H1 (cell line): ENCODE measurements around the gene C1orf174. TPM values are rescaled to one million over a fixed set of nuclear protein-coding genes. Genes with fewer than 3 reads are reported as not detected.

Experiments used
- CTCF ChIA-PET: fragments of 300-600 bp; sonication (Branson Sonifier 250); formaldehyde crosslinking; loops from one replicate; lab custom pipeline; 2021; ENCODE audit not compliant: partially characterized antibody; lab: Charles Lee
- POLR2A ChIA-PET: fragments of 300-600 bp; sonication (Branson Sonifier 250); formaldehyde crosslinking; loops from one replicate; lab custom pipeline; 2021; ENCODE audit warnings: inconsistent platforms; ENCODE audit not compliant: partially characterized antibody; lab: Charles Lee
- DNase-seq, 2 experiments: peaks; one replicate each; pipeline versions ENCODE4 v3.0.0 to v3.0.0-alpha.2; 2010 to 2022; ENCODE audit warnings: low spot score in 2 of 2, low read depth in 1 of 2, mixed read lengths in 1 of 2
- FAIRE-seq: peaks from 2 replicates; lab custom pipeline; 2011; peaks lifted over from hg19 to GRCh38; lab: Jason Lieb, UNC
- H2AFZ ChIP-seq: 2 replicates; pipeline ENCODE4 v1.8.1; 2012; ENCODE audit warnings: low read length, inconsistent platforms
- H2AK5ac ChIP-seq: 2 replicates; pipeline ENCODE4 v1.6.1; 2013; ENCODE audit warnings: low read depth, low read length
- H2BK120ac ChIP-seq: replicated peaks from 2 replicates; pipeline ENCODE3; 2013; ENCODE audit warnings: low read depth, low read length, inconsistent platforms
- H2BK12ac ChIP-seq: 2 replicates; pipeline ENCODE4 v1.6.1; 2013; ENCODE audit warnings: low read depth, low read length
- H2BK15ac ChIP-seq: 2 replicates; pipeline ENCODE4 v1.6.1; 2013; ENCODE audit warnings: low read length
- H2BK20ac ChIP-seq: 2 replicates; pipeline ENCODE4 v1.6.1; 2013; ENCODE audit warnings: low read length
- H2BK5ac ChIP-seq: 2 replicates; pipeline ENCODE4 v1.6.1; 2013; ENCODE audit warnings: low read depth, low read length
- H3K14ac ChIP-seq: 2 replicates; pipeline ENCODE4 v1.6.1; 2013; ENCODE audit warnings: inconsistent platforms; ENCODE audit not compliant: insufficient read length
- H3K18ac ChIP-seq: 2 replicates; pipeline ENCODE4 v1.6.1; 2013; ENCODE audit warnings: low read length; ENCODE audit errors: extremely low read depth
- H3K23ac ChIP-seq: 2 replicates; pipeline ENCODE4 v1.6.1; 2013; ENCODE audit warnings: inconsistent platforms; ENCODE audit not compliant: insufficient read length
- H3K23me2 ChIP-seq: 2 replicates; pipeline ENCODE4 v1.6.1; 2013; ENCODE audit warnings: low read depth, low read length
- H3K27ac ChIP-seq: 2 replicates; pipeline ENCODE4 v1.6.1; 2011; ENCODE audit warnings: low read depth, low read length, inconsistent platforms
- H3K27me3 ChIP-seq, 4 experiments: replicated peaks in 1 of 4; 1 replicate in 1 of 4; 2 replicates in 3 of 4; pipeline versions ENCODE4 v1.6.1 to v1.8.1; 2011 to 2013; ENCODE audit warnings: low read length in 3 of 4, mild to moderate bottlenecking in 3 of 4, inconsistent platforms in 2 of 4, mixed read lengths in 2 of 4, moderate library complexity in 1 of 4; ENCODE audit not compliant: control insufficient read depth in 3 of 4, insufficient read depth in 3 of 4; ENCODE audit errors: extremely low read depth in 1 of 4
- H3K36me3 ChIP-seq, 4 experiments: 2 replicates each; pipeline versions ENCODE4 v1.6.1 to v1.8.1; 2011 to 2013; ENCODE audit warnings: mild to moderate bottlenecking in 4 of 4, low read length in 3 of 4, moderate library complexity in 2 of 4, control low read depth in 1 of 4, inconsistent platforms in 1 of 4; ENCODE audit not compliant: insufficient read depth in 4 of 4, control insufficient read depth in 2 of 4
- H3K4ac ChIP-seq: replicated peaks from 2 replicates; pipeline ENCODE3; 2013; ENCODE audit warnings: low read length, low read depth, mixed read lengths, inconsistent platforms; ENCODE audit not compliant: insufficient read length
- H3K4me1 ChIP-seq, 4 experiments: replicated peaks in 1 of 4; 1 replicate in 1 of 4; 2 replicates in 3 of 4; pipeline versions ENCODE4 v1.6.1 to v1.8.1; 2011 to 2013; ENCODE audit warnings: low read length in 3 of 4, inconsistent platforms in 2 of 4, mixed read lengths in 1 of 4; ENCODE audit not compliant: insufficient read depth in 4 of 4, control insufficient read depth in 3 of 4
- H3K4me2 ChIP-seq, 2 experiments: 2 replicates each; pipeline versions ENCODE4 v1.6.1 to v1.8.1; 2011 to 2013; ENCODE audit warnings: low read depth in 2 of 2, low read length in 2 of 2, control low read depth in 1 of 2, inconsistent platforms in 1 of 2, mild to moderate bottlenecking in 1 of 2; ENCODE audit not compliant: insufficient read depth in 1 of 2
- H3K4me3 ChIP-seq, 4 experiments: fragments of 200-600, 300-600 bp in 1 of 4; sonication (generic), shearing (Covaris generic), sonication (Bioruptor Twin) in 1 of 4; 2 replicates each; pipeline versions ENCODE4 v1.5.1 to v1.8.1; 2011 to 2016; ENCODE audit warnings: low read length in 4 of 4, low read depth in 3 of 4, control low read depth in 2 of 4, inconsistent platforms in 2 of 4, mild to moderate bottlenecking in 2 of 4, mixed read lengths in 1 of 4, moderate library complexity in 1 of 4; ENCODE audit not compliant: insufficient read depth in 2 of 4; ENCODE audit errors: extremely low read depth in 1 of 4
- H3K56ac ChIP-seq: replicated peaks from 2 replicates; pipeline ENCODE3; 2013; ENCODE audit warnings: low read depth, mild to moderate bottlenecking, mixed read lengths, low read length, inconsistent platforms; ENCODE audit not compliant: insufficient read length
- H3K79me1 ChIP-seq: 2 replicates; pipeline ENCODE4 v1.6.1; 2013; ENCODE audit warnings: low read depth, low read length, control low read depth
- H3K79me2 ChIP-seq, 2 experiments: 2 replicates each; pipeline versions ENCODE4 v1.6.1 to v1.8.1; 2012 to 2013; ENCODE audit warnings: low read length in 2 of 2, mild to moderate bottlenecking in 2 of 2, inconsistent platforms in 1 of 2; ENCODE audit not compliant: insufficient read depth in 2 of 2, control insufficient read depth in 1 of 2
- H3K9ac ChIP-seq, 4 experiments: replicated peaks in 1 of 4; 1 replicate in 1 of 4; 2 replicates in 3 of 4; pipeline versions ENCODE4 v1.6.1 to v1.8.1; 2011 to 2013; ENCODE audit warnings: low read depth in 3 of 4, low read length in 3 of 4, control low read depth in 2 of 4, mild to moderate bottlenecking in 2 of 4, moderate library complexity in 2 of 4, inconsistent platforms in 1 of 4; ENCODE audit errors: extremely low read depth in 1 of 4
- H3K9me3 ChIP-seq, 2 experiments: 2 replicates each; pipeline versions ENCODE4 v1.6.1 to v1.8.1; 2012 to 2013; ENCODE audit warnings: mild to moderate bottlenecking in 2 of 2, moderate library complexity in 2 of 2, control low read depth in 1 of 2, inconsistent platforms in 1 of 2, low read depth in 1 of 2, low read length in 1 of 2, mixed read lengths in 1 of 2; ENCODE audit not compliant: insufficient read depth in 2 of 2
- H4K20me1 ChIP-seq, 2 experiments: replicated peaks in 1 of 2; 2 replicates each; pipeline versions ENCODE3 to v1.8.1; 2011 to 2013; ENCODE audit warnings: inconsistent platforms in 2 of 2, low read length in 2 of 2, mild to moderate bottlenecking in 1 of 2; ENCODE audit not compliant: insufficient read depth in 2 of 2, control insufficient read depth in 1 of 2
- H4K5ac ChIP-seq: 2 replicates; pipeline ENCODE4 v1.6.1; 2013; ENCODE audit warnings: low read length, low read depth, mixed read lengths, inconsistent platforms; ENCODE audit not compliant: insufficient read length
- H4K8ac ChIP-seq: 2 replicates; pipeline ENCODE4 v1.8.0; 2013; ENCODE audit warnings: mild to moderate bottlenecking, moderate library complexity, low read length, inconsistent platforms; ENCODE audit not compliant: insufficient read depth; ENCODE audit errors: extremely low read depth
- H4K91ac ChIP-seq: replicated peaks from 2 replicates; pipeline ENCODE3; 2013; ENCODE audit warnings: low read length, mixed read lengths, inconsistent platforms; ENCODE audit not compliant: insufficient read length
- HDAC6 ChIP-seq: IDR thresholded peaks from one replicate; pipeline ENCODE4 v1.7.1; 2012; ENCODE audit warnings: low read depth, mild to moderate bottlenecking, inconsistent platforms, low read length, moderate library complexity
- NANOG ChIP-seq: IDR thresholded peaks from 2 replicates; pipeline ENCODE4 v1.6.1; 2011; ENCODE audit warnings: low read length, low read depth, mild to moderate bottlenecking, inconsistent platforms; ENCODE audit not compliant: insufficient read depth, poor library complexity, severe bottlenecking
- POLR2A ChIP-seq, 2 experiments: IDR thresholded peaks; 1 replicate in 1 of 2; 2 replicates in 1 of 2; pipeline ENCODE4 v1.6.1; 2011; ENCODE audit warnings: low read depth in 2 of 2, low read length in 2 of 2, mild to moderate bottlenecking in 2 of 2; ENCODE audit errors: control extremely low read depth in 1 of 2
- POLR2AphosphoS5 ChIP-seq: IDR thresholded peaks from 2 replicates; pipeline ENCODE4 v1.6.1; 2011; ENCODE audit warnings: low read depth, low read length
- POU5F1 ChIP-seq: IDR thresholded peaks from 2 replicates; pipeline ENCODE4 v1.6.1; 2011; ENCODE audit warnings: low read depth, mild to moderate bottlenecking, low read length, moderate library complexity
- RNF2 ChIP-seq: fragments of 200-900, 300-1000 bp; sonication (generic); IDR thresholded peaks from 2 replicates; pipeline ENCODE4 v1.7.1; 2016; ENCODE audit warnings: borderline replicate concordance, low read depth, mild to moderate bottlenecking, antibody characterized with exemption, low read length; ENCODE audit not compliant: poor library complexity, severe bottlenecking; ENCODE audit errors: missing control alignments
- SIRT6 ChIP-seq: IDR thresholded peaks from one replicate; pipeline ENCODE4 v1.7.1; 2012; ENCODE audit warnings: low read length, inconsistent platforms
- SP2 ChIP-seq: IDR thresholded peaks from 2 replicates; pipeline ENCODE4 v1.6.1; 2012; ENCODE audit warnings: mild to moderate bottlenecking, low read length, inconsistent platforms
- SUZ12 ChIP-seq: fragments of 200-600 bp; sonication (generic); IDR thresholded peaks from 2 replicates; pipeline ENCODE4 v1.6.1; 2012; ENCODE audit warnings: mild to moderate bottlenecking, inconsistent platforms, low read length, moderate library complexity, mixed read lengths
- TAF1 ChIP-seq: IDR thresholded peaks from 2 replicates; pipeline ENCODE4 v1.6.1; 2011; ENCODE audit warnings: mild to moderate bottlenecking, low read depth, low read length
- WGBS, 2 experiments: shearing (Covaris generic) in 1 of 2; methylation state at CpG; one replicate each; pipeline versions ENCODE4 v1.1.6 to v1.1.7; 2013 to 2015; ENCODE audit warnings: low lambda C conversion rate in 2 of 2, mixed read lengths in 2 of 2, inconsistent platforms in 1 of 2, low coverage in 1 of 2, missing lambda C conversion rate in 1 of 2; ENCODE audit not compliant: insufficient replicate concordance in 2 of 2, insufficient coverage in 1 of 2, insufficient read length in 1 of 2; ENCODE audit errors: extremely low coverage in 1 of 2, missing lambda C conversion rate in 1 of 2; 5-methylcytosine and 5-hydroxymethylcytosine counted together
- polyA plus RNA-seq, 7 experiments: library from polyadenylated mRNA; depleted of rRNA in 3 of 7; stranded (reverse) in 5 of 7; unstranded in 2 of 7; fragments of >200 nt in 5 of 7; fragments of 200-250 nt in 2 of 7; gene quantifications; 1 replicate in 5 of 7; 2 replicates in 1 of 7; 4 replicates in 1 of 7; pipeline versions ENCODE4 v1.2.1 to v1.2.3, GENCODE V29; 2011 to 2013; ENCODE audit warnings: missing spikeins in 2 of 7, mixed read lengths in 2 of 7
- total RNA-seq: library from RNA; stranded (reverse); fragmentation: NEBNext Ultra II Directional; extraction: Animal tissue kit (Norgen Biotek cat#: 25700); gene quantifications from 2 replicates; pipeline ENCODE4 v1.2.1, GENCODE V29; 2021

The C1orf174 gene
- total and polyA plus RNA-seq, 2 of the 8 experiments (the other 6 are each of a cell fraction or from before 2014, with no cell fraction given), result 28.4 to 32.4 TPM

- Histone ChIP-seq H3K9ac (no peak overlapping the region), H3K36me3 (no peaks in the 10 kb centered on the region), H3K4me2 (no peak overlapping the region), H2BK20ac (no peak overlapping the region), H2BK5ac (no peak overlapping the region), H3K56ac (no peak overlapping the region), H2AK5ac (no peak overlapping the region), H3K23ac (no peak overlapping the region), H3K79me1 (no peaks in the 10 kb centered on the region), H4K8ac (no peak overlapping the region; the same call in 1 of the 2 replicates), H2BK15ac (peak overlapping the region; percentile 46; the same call in 1 of the 2 replicates), H3K4me3 (no peak overlapping the region), H2BK120ac (no peak overlapping the region), H4K5ac (no peak overlapping the region), H4K91ac (no peak overlapping the region), H3K23me2 (no peaks in the 10 kb centered on the region), H3K9me3 (0 out of 4 replicates have a peak, but pooled peaks cover 0 to 2% of the 10 kb centered on the region in 2 experiments), H3K79me2 (no peaks in the 10 kb centered on the region), H3K27me3 (no peaks in the 10 kb centered on the region; a peak in 1 of 7 replicates), H3K4me1 (peaks cover 0 to 2% (median 0%) of the 10 kb centered on the region in 4 experiments; a peak in 2 of 7 replicates), H2BK12ac (no peak overlapping the region), H3K4ac (no peak overlapping the region), H3K18ac (no peak overlapping the region), H3K14ac (no peak overlapping the region), H3K27ac (no peak overlapping the region), H2AFZ (peak overlapping the region; percentile 53; the same call in 1 of the 2 replicates), H4K20me1 (peaks cover 0 to 2% of the 10 kb centered on the region in 2 experiments)
- POLR2A ChIA-PET, result no interaction called here
- no peak for TF ChIP-seq SP2
- no peak for TF ChIP-seq SUZ12
- TF ChIP-seq SIRT6, result no peak
- no peak for TF ChIP-seq POLR2AphosphoS5
- no peak for TF ChIP-seq RNF2
- TF ChIP-seq POLR2A (IDR thresholded peaks at IDR 0.05; ENCODE audit: control extremely low read depth in 1 of 2, low read depth in 2 of 2, low read length in 2 of 2), result no peak
- TF ChIP-seq HDAC6, result no peak
- TF ChIP-seq POU5F1, result no peak
- TF ChIP-seq NANOG, result no peak
- TF ChIP-seq TAF1, result no peak
- WGBS, 2 experiments, result 90% methylated on average over 17 of the region's 17 CpGs; no CpG with 5 or more reads in 1 of the 2 experiments
- FAIRE-seq (no peak), DNase-seq (no peak)
- CTCF ChIA-PET, result no interaction called here
Measured at GRCh38 chr1:3942416-3943122, 42.5 kb upstream of the C1orf174 start.
